AG04449 (cell line): ENCODE data around the gene GRID1.

Experiments used
- CTCF ChIA-PET: fragments of 350-600 bp; formaldehyde crosslinking; extraction: SDS; loops from one replicate; lab custom pipeline; 2021; ENCODE audit warnings: antibody characterized with exemption; lab: Yijun Ruan, JAX
- POLR2A ChIA-PET: fragments of 400-600, 350-600 bp; formaldehyde crosslinking; extraction: SDS; loops from one replicate; lab custom pipeline; 2020; ENCODE audit warnings: antibody characterized with exemption, inconsistent platforms; lab: Yijun Ruan, JAX
- DNase-seq: peaks from one replicate; pipeline ENCODE4 v3.0.0-alpha.2; 2010; ENCODE audit warnings: low read depth, low spot score
- H3K4me3 ChIP-seq: 2 replicates; pipeline ENCODE4 v1.5.1; 2011; ENCODE audit warnings: low read depth, mild to moderate bottlenecking, control low read depth, low read length
- TF ChIP-seq, protein P1 (sequence below): IDR thresholded peaks from one replicate; pipeline ENCODE4 v1.5.1; 2011; ENCODE audit warnings: mild to moderate bottlenecking, moderate library complexity, low read length, control low read depth, inconsistent platforms; ENCODE audit not compliant: insufficient read depth; ENCODE audit errors: missing control alignments

The GRID1 gene

DNA sequence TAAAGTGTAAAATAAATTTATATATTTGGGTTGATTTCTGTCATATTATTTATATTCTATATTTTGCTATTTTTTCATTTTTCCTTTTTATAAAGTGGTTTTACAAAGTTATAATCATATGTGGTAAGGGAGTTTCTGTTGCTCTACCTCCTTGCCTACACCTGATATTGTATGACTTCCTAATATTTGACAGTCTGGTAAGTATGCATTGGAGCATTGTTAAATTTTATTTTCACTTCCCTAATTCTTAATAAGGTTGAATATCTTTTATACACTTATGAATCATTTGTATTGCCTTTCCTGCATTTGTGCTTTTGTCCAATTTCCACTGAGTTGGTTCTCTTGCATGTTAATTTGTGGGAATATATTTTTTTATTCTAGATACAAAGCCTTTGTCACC is 492.4 kb downstream of the GRID1 start:
- no peak overlapping the region for H3K4me3 ChIP-seq
- CTCF ChIA-PET = no interaction called here
- DNase-seq = no peak
- TF ChIP-seq, protein P1, sequence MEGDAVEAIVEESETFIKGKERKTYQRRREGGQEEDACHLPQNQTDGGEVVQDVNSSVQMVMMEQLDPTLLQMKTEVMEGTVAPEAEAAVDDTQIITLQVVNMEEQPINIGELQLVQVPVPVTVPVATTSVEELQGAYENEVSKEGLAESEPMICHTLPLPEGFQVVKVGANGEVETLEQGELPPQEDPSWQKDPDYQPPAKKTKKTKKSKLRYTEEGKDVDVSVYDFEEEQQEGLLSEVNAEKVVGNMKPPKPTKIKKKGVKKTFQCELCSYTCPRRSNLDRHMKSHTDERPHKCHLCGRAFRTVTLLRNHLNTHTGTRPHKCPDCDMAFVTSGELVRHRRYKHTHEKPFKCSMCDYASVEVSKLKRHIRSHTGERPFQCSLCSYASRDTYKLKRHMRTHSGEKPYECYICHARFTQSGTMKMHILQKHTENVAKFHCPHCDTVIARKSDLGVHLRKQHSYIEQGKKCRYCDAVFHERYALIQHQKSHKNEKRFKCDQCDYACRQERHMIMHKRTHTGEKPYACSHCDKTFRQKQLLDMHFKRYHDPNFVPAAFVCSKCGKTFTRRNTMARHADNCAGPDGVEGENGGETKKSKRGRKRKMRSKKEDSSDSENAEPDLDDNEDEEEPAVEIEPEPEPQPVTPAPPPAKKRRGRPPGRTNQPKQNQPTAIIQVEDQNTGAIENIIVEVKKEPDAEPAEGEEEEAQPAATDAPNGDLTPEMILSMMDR = no peak
- POLR2A ChIA-PET = no interaction called here

DNA sequence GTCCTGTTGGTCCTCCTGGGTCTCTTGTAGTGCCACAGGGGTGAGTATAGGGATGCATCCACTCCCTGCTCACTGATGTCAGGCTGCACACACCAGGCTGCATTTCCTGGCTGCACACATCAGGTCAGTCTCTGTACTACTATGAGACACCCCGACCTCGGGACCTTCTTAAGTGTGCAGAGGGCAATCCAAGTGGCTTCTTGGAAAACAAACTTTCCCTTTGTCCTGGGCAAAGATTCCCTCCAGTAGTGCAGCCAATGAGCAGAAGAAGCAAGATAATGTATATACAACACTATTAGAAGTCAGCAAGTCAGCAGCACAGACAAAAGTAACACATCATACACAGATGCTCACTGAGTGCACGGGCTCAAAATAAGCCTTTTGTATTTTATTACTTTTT is 493.5 kb downstream of the GRID1 start:
- H3K4me3 ChIP-seq = no peak overlapping the region
- no peak for DNase-seq
- ChIA-PET CTCF (no interaction called here), POLR2A (no interaction called here)
- TF ChIP-seq, protein P1 = no peak

DNA sequence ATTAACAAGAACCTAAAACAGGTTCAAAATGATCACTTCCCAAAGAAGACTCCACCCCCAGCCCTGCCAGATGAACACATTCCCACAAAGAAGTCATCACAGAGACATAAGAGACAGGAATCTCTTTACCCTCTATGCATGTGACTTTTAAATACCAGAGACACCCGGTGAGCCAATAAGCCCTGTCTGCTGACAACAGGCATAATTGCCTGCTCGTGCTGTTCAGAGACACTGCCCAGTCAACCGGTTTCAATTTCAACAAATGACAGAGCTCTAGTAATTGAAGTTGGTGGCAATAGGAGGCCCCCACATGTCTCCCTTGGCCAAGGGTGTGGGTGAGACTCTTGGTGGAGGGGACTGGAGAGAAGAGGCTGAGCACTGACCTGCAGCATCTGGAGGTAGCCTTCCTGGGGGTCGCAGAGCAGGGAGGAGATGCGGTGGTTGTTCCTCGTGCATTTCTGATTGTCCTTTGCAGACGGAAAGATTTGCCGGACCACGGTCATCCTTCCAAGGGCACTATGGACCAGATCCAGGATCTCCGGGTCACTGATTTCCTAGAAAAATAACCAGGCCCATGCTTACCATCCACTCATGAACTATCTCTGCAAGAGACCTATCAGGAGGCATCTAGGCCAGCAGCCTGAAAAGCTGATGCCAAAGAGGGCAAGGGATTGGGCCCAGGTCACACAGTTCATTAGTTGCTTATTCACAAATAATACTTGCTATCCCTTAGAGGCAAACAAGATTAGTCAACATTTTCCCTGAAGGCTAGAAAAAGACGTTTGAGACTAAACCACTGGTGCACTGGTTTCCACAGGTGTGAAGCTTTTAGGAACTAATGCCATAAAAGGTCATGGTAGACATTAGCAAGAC is 497.7 kb downstream of the GRID1 start:
- TF ChIP-seq, protein P1 = no peak
- ChIA-PET CTCF (no interaction called here), POLR2A (no interaction called here)
- DNase-seq = no peak
- no peak overlapping the region for H3K4me3 ChIP-seq

DNA sequence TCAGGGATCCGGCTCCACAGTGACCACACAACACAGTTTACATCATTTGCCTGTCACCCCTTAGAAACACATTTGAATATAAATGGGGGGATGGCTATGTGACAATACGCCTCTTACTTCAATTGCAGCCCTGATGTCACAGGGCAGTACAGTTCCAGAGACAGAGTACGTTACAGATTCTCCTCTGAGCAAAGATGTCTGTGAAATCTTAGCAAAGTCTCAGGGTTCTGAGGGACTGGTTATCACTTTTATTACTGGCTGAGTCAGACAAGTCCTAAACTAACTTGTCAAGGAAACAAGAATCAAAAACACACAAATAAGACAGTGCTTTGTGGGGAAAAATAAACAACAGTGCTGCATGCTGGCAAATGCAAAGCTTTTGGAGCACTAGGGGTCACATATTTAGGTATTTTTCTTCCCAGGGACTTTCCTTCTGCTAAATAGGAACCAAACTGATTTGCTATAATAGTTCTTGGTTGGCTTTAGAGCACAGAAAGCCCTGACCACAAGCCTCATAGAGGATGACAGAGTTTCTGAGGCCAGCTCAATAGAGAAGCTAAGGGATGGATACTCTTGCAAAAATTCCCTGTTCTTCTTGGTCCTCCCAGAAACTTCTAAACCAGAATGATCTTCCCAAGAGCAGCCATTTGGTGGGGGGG is 501.6 kb downstream of the GRID1 start:
- TF ChIP-seq, protein P1 = no peak
- DNase-seq = no peak
- POLR2A ChIA-PET = no interaction called here
- CTCF ChIA-PET = no interaction called here
- H3K4me3 ChIP-seq = no peak overlapping the region

DNA sequence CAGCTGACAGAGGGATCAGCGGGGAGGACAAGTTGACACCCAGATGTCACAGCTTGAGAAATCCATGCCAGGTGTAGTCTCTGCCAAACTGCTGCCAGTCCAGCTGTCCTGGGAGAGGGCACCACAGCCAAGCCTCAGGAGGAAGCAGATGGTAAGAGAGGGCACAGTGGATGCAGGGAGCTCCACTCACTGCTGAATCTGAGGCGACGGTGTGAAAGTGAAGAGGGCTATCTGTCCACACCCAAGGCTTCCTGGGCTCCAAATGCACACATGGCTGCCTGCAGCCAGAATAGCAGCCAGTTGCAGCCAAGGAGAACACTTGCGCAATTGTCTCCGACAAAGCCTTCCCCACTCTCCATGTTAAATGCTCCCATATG is 502.4 kb downstream of the GRID1 start:
- TF ChIP-seq, protein P1 = no peak
- POLR2A ChIA-PET = no interaction called here
- no peak for DNase-seq
- H3K4me3 ChIP-seq = no peak overlapping the region
- CTCF ChIA-PET = no interaction called here
